HG03060 (cell line): ENCODE results near the gene ALDH3A1.

Experiments
- ATAC-seq: cut with Tn5 transposase; IDR thresholded peaks from one replicate; pipeline ENCODE4 v1.9.1; 2021; ENCODE audit warnings: low read depth, moderate number of reproducible peaks; ENCODE audit not compliant: unreplicated experiment

ALDH3A1 gene

GRCh38 chr17:19760746-19761145 lies 12.6 kb upstream of the ALDH3A1 start:
- no peak for ATAC-seq

- no peak for ATAC-seq
Observed at GRCh38 chr17:19759568-19760549, 11.8 kb upstream of the ALDH3A1 start.

- no peak for ATAC-seq
Observed at GRCh38 chr17:19757536-19758180, 9.6 kb upstream of the ALDH3A1 start.

- ATAC-seq = no peak
Observed at GRCh38 chr17:19756546-19756945, 8.4 kb upstream of the ALDH3A1 start.

- no peak for ATAC-seq
Observed at GRCh38 chr17:19755821-19756510, 7.9 kb upstream of the ALDH3A1 start.

- no peak for ATAC-seq
Observed at GRCh38 chr17:19755392-19755791, 7.3 kb upstream of the ALDH3A1 start.

- no peak for ATAC-seq
Observed at GRCh38 chr17:19753661-19754463, 5.8 kb upstream of the ALDH3A1 start.

- ATAC-seq = no peak
Observed at GRCh38 chr17:19753051-19753509, 5.0 kb upstream of the ALDH3A1 start.

GRCh38 chr17:19752216-19753050 lies 4.3 kb upstream of the ALDH3A1 start:
- no peak for ATAC-seq

- ATAC-seq = no peak
Observed at GRCh38 chr17:19750835-19751234, 2.7 kb upstream of the ALDH3A1 start.

- no peak for ATAC-seq
Observed at GRCh38 chr17:19750020-19750572, 2.0 kb upstream of the ALDH3A1 start.

- ATAC-seq = no peak
Observed at GRCh38 chr17:19748807-19749193, 702 bp upstream of the ALDH3A1 start.

- ATAC-seq = no peak
Observed at GRCh38 chr17:19747159-19747719, 859 bp downstream of the ALDH3A1 start.

GRCh38 chr17:19746517-19746916 lies 1.6 kb downstream of the ALDH3A1 start:
- ATAC-seq = no peak

- no peak for ATAC-seq
Observed at GRCh38 chr17:19744922-19745757, 3.0 kb downstream of the ALDH3A1 start.

- no peak for ATAC-seq
Observed at GRCh38 chr17:19744492-19744891, 3.6 kb downstream of the ALDH3A1 start.

- no peak for ATAC-seq
Observed at GRCh38 chr17:19743101-19744100, 4.7 kb downstream of the ALDH3A1 start.
